Measurements from ENCODE around the gene MICAL2.

The MICAL2 gene

GRCh38 chr11:12291766-12292165 lies 181.4 kb downstream of the MICAL2 start:
- peak; percentile 76 for DNase-seq

GRCh38 chr11:12292766-12293165 lies 182.4 kb downstream of the MICAL2 start:
- peak; percentile 42 for DNase-seq

GRCh38 chr11:12293486-12293885 lies 183.1 kb downstream of the MICAL2 start:
- DNase-seq: no peak

- no peak for DNase-seq
Measured at GRCh38 chr11:12294613-12295012, 184.2 kb downstream of the MICAL2 start.

- no peak for DNase-seq
Measured at GRCh38 chr11:12295943-12296342, 185.6 kb downstream of the MICAL2 start.

- DNase-seq: no peak
Measured at GRCh38 chr11:12298610-12299009, 188.2 kb downstream of the MICAL2 start.

- DNase-seq: no peak
Measured at GRCh38 chr11:12301379-12301778, 191.0 kb downstream of the MICAL2 start.

- no peak for DNase-seq
Measured at GRCh38 chr11:12303421-12304149, 193.2 kb downstream of the MICAL2 start.

GRCh38 chr11:12306830-12307229 lies 196.4 kb downstream of the MICAL2 start:
- no peak for DNase-seq

GRCh38 chr11:12312132-12312531 lies 201.7 kb downstream of the MICAL2 start:
- no peak for DNase-seq

All from suppressor macrophage treated with lipopolysaccharide for 4 hours (primary cell).